ENCODE results near the gene ALOXE3.

ALOXE3 gene

DNA sequence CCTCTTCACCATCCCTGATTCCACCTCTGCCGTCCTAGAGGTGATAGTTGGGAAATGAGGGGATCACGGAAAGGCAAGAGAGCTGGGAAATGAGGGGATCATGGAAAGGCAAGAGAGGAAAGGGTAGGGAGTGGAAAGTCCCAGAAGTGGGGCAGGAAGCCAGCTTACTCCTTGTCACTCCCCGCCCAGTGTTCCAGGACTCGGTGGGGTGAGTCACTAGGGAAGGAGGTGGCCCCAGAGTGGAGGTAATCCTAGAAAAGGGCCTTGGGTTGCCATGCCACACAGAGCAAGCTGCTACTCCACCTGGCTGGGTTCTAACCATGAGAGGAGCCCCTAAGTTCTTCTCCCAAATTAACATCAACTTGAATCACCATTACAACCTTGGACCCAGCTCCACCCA is 14.8 kb downstream of the ALOXE3 start:
- TF ChIP-seq, protein P1, sequence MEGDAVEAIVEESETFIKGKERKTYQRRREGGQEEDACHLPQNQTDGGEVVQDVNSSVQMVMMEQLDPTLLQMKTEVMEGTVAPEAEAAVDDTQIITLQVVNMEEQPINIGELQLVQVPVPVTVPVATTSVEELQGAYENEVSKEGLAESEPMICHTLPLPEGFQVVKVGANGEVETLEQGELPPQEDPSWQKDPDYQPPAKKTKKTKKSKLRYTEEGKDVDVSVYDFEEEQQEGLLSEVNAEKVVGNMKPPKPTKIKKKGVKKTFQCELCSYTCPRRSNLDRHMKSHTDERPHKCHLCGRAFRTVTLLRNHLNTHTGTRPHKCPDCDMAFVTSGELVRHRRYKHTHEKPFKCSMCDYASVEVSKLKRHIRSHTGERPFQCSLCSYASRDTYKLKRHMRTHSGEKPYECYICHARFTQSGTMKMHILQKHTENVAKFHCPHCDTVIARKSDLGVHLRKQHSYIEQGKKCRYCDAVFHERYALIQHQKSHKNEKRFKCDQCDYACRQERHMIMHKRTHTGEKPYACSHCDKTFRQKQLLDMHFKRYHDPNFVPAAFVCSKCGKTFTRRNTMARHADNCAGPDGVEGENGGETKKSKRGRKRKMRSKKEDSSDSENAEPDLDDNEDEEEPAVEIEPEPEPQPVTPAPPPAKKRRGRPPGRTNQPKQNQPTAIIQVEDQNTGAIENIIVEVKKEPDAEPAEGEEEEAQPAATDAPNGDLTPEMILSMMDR (IDR thresholded peaks at IDR 0.05; ENCODE audit: extremely low read depth, insufficient read depth, missing control alignments) = no peak
- in situ Hi-C loops (cut with MboI; ENCODE audit: low pct_unique_long_range_greater_than_20kb, low sequenced_read_pairs, unreplicated experiment) = no loop called here
- DNase-seq (ENCODE audit: low spot score) = no peak

DNA sequence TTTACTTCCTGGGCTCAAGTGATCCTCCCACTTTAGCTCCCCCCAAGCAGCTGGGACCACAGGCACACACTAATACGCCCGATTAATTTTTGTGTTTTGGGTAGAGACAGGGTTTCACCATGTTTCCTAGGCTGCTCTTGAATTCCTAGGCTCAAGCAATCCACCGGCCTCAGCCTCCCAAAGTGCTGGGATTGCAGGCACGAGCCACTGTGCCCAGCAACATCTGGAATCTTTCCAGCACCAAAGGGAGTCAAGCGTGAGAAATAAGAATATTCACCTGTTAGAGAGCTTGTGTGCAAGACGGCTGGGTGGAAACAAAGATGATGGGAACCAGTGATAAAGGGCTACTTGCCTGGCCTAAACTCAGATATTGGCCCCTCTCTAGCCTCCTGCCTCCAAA is 16.6 kb downstream of the ALOXE3 start:
- TF ChIP-seq, protein P1 (IDR thresholded peaks at IDR 0.05; ENCODE audit: extremely low read depth, insufficient read depth, missing control alignments) = no peak
- DNase-seq (ENCODE audit: low spot score) = no peak
- in situ Hi-C loops (cut with MboI; ENCODE audit: low pct_unique_long_range_greater_than_20kb, low sequenced_read_pairs, unreplicated experiment) = no loop called here

DNA sequence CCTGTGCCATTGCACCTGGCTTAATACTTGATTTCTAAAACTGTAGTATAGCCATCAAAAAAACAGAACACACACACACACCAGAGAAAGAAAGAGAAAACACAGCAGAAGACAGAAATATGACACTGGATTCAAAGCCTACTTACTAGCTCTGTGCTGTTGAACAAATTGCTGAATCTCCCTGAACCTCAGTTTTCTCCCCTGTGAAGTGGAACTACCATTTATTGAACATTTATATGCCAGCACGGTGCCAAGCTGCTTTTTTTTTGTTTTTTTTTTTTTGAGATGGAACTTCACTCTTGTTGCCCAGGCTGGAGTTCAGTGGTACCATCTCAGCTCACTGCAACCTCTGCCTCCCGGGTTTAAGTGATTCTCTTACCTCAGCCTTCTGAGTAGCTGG is 17.6 kb downstream of the ALOXE3 start:
- no peak for DNase-seq (ENCODE audit: low spot score)
- in situ Hi-C loops (cut with MboI; ENCODE audit: low pct_unique_long_range_greater_than_20kb, low sequenced_read_pairs, unreplicated experiment) = no loop called here
- TF ChIP-seq, protein P1 (IDR thresholded peaks at IDR 0.05; ENCODE audit: extremely low read depth, insufficient read depth, missing control alignments) = no peak

DNA sequence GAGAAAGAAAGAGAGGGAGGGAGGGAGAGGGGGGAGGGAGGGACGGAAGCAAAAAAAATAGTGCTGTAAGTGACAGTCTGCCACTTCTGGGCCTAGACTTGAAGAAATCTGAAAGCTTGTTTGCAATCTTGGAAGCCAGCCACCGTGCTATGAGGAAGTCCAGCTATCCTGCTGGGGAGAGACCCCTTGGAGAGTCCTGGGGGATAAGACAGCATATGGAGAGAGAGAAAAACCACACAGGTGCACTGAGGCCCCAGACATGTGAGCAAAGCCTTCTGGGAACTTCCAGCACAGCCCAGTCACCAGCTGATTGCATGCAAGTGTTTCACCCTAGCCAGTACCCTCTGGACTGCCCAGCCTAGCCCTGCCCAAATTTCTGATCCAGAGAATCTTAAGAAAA is 18.2 kb downstream of the ALOXE3 start:
- in situ Hi-C loops (cut with MboI; ENCODE audit: low pct_unique_long_range_greater_than_20kb, low sequenced_read_pairs, unreplicated experiment) = no loop called here
- TF ChIP-seq, protein P1 (IDR thresholded peaks at IDR 0.05; ENCODE audit: extremely low read depth, insufficient read depth, missing control alignments) = no peak
- no peak for DNase-seq (ENCODE audit: low spot score)

DNA sequence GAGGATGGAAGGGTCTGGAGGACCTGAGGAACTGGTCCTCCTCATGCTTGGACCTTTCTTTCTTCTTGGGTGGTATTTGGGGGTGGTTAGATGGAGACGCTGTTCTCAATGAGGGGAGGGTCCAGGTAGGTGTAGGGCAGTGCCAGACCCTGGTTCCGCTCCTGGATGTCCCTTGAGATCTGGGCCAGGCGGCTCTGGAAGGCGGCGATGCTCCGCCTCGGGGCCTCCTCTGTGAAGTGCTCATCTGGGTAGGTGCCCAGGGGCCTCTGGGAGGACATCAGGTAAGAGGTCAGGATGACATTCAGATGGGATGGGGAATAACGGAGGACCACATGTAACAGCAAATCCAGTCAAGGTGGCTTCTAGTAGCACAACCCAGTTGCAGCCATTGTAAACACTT is 21.8 kb downstream of the ALOXE3 start:
- no peak for DNase-seq (ENCODE audit: low spot score)
- TF ChIP-seq, protein P1 (IDR thresholded peaks at IDR 0.05; ENCODE audit: extremely low read depth, insufficient read depth, missing control alignments) = no peak
- in situ Hi-C loops (cut with MboI; ENCODE audit: low pct_unique_long_range_greater_than_20kb, low sequenced_read_pairs, unreplicated experiment) = no loop called here

DNA sequence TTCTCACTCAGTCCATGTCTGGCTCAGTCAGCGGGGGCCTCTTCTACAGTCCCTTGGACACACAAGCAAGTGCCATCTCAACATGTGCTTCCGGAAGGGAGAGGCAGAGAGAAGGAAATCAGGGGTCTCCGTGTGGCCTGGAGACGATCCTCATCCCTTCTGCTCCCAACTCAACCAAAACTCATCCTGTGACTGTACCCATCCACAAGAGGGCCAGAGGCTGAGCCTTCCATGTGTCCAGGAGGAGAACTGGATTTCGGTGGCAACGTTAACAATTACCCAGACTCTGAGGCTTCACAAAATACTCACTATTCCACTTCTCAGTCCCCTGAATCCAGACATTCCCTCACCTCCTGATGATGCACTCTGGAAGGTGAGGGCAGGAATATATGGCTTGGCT is 23.0 kb downstream of the ALOXE3 start:
- in situ Hi-C loops (cut with MboI; ENCODE audit: low pct_unique_long_range_greater_than_20kb, low sequenced_read_pairs, unreplicated experiment) = no loop called here
- TF ChIP-seq, protein P1 (IDR thresholded peaks at IDR 0.05; ENCODE audit: extremely low read depth, insufficient read depth, missing control alignments) = no peak
- no peak for DNase-seq (ENCODE audit: low spot score)

Measured in GM13977 (cell line).